Neural cell (in vitro differentiated cells): Measurements from ENCODE around the gene GNG13.

Experiments used
- EP300 ChIP-seq: fragments of 450-650 bp; conservative IDR thresholded peaks from 2 replicates; pipeline ENCODE4 v1.6.1; 2014; ENCODE audit warnings: antibody characterized with exemption, mild to moderate bottlenecking, moderate library complexity; ENCODE audit not compliant: poor library complexity, severe bottlenecking
- POLR2AphosphoS5 ChIP-seq: IDR thresholded peaks from 2 replicates; pipeline ENCODE4 v1.6.1; 2012
- SMC3 ChIP-seq: fragments of 450-650 bp; conservative IDR thresholded peaks from 2 replicates; pipeline ENCODE4 v1.6.1; 2014; ENCODE audit warnings: antibody characterized with exemption, mild to moderate bottlenecking, moderate library complexity; ENCODE audit not compliant: poor library complexity
- TF ChIP-seq, protein P1 (sequence below): fragments of 450-650 bp; IDR thresholded peaks from 2 replicates; pipeline ENCODE4 v1.5.1; 2014; ENCODE audit warnings: antibody characterized with exemption, mild to moderate bottlenecking, moderate library complexity; ENCODE audit not compliant: poor library complexity, severe bottlenecking
- TF ChIP-seq, protein P2 (sequence below): IDR thresholded peaks from 2 replicates; pipeline ENCODE4 v1.6.1; 2012; ENCODE audit warnings: borderline replicate concordance

DNA sequence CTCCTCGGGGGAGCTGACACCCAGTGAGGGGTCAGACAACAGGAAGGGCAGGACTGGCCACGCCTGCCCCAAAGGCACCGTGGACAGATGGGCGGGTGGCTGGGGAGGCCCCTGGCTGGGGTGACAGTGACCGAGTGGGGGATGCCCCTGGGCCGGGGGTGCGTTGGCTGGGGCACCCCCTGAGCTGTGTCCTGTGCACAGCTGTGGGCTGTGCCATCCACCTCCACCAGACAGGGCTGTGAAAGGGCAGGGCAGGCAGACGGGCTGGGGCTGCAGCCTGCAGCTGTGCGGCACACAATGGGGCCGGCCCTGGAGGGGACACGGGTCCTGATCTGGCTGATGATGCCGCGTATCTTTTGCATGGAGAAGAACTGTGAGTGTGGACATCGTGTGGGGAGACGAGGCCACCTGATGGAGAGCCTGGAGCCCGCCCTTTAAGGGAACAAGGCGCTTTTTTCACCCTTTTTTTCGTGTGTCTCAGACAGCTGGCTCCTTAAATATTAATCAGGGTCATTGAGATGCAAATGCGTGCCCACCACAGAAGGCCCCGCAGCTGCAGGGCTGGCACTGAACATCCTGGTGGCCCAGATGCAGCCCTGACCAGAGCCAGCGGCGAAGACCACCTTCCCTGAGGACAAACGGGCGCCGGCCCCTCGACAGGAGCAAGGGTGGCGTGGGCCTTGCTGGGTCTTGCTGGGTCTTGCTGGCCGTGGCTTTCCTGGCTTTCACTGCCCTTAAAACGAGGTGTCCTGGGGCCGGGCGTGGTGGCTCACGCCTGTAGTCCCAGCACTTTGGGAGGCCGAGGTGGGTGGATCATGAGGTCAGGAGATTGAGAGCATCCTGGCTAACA lies 42.4 kb upstream of the GNG13 start:
- TF ChIP-seq, protein P1, sequence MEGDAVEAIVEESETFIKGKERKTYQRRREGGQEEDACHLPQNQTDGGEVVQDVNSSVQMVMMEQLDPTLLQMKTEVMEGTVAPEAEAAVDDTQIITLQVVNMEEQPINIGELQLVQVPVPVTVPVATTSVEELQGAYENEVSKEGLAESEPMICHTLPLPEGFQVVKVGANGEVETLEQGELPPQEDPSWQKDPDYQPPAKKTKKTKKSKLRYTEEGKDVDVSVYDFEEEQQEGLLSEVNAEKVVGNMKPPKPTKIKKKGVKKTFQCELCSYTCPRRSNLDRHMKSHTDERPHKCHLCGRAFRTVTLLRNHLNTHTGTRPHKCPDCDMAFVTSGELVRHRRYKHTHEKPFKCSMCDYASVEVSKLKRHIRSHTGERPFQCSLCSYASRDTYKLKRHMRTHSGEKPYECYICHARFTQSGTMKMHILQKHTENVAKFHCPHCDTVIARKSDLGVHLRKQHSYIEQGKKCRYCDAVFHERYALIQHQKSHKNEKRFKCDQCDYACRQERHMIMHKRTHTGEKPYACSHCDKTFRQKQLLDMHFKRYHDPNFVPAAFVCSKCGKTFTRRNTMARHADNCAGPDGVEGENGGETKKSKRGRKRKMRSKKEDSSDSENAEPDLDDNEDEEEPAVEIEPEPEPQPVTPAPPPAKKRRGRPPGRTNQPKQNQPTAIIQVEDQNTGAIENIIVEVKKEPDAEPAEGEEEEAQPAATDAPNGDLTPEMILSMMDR, result no peak
- TF ChIP-seq, protein P2, sequence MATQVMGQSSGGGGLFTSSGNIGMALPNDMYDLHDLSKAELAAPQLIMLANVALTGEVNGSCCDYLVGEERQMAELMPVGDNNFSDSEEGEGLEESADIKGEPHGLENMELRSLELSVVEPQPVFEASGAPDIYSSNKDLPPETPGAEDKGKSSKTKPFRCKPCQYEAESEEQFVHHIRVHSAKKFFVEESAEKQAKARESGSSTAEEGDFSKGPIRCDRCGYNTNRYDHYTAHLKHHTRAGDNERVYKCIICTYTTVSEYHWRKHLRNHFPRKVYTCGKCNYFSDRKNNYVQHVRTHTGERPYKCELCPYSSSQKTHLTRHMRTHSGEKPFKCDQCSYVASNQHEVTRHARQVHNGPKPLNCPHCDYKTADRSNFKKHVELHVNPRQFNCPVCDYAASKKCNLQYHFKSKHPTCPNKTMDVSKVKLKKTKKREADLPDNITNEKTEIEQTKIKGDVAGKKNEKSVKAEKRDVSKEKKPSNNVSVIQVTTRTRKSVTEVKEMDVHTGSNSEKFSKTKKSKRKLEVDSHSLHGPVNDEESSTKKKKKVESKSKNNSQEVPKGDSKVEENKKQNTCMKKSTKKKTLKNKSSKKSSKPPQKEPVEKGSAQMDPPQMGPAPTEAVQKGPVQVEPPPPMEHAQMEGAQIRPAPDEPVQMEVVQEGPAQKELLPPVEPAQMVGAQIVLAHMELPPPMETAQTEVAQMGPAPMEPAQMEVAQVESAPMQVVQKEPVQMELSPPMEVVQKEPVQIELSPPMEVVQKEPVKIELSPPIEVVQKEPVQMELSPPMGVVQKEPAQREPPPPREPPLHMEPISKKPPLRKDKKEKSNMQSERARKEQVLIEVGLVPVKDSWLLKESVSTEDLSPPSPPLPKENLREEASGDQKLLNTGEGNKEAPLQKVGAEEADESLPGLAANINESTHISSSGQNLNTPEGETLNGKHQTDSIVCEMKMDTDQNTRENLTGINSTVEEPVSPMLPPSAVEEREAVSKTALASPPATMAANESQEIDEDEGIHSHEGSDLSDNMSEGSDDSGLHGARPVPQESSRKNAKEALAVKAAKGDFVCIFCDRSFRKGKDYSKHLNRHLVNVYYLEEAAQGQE, result no peak
- TF ChIP-seq POLR2AphosphoS5, result no peak
- TF ChIP-seq EP300, result no peak
- TF ChIP-seq SMC3, result no peak
